HEK293T (cell line): ENCODE data around the gene PAGR1.

Experiments used
- CTCF ChIA-PET: fragments of 350-600 bp; formaldehyde crosslinking; extraction: SDS; loops from one replicate; lab custom pipeline; 2021; ENCODE audit warnings: antibody characterized with exemption, inconsistent platforms; lab: Yijun Ruan, JAX
- POLR2A ChIA-PET: fragments of 350-600 bp; formaldehyde crosslinking; extraction: SDS; loops from one replicate; lab custom pipeline; 2020; ENCODE audit warnings: antibody characterized with exemption, inconsistent platforms; lab: Yijun Ruan, JAX
- DNase-seq: peaks from one replicate; pipeline ENCODE4 v3.0.0; 2012; ENCODE audit warnings: mixed read lengths; ENCODE audit errors: extremely low spot score
- ARNT ChIP-seq: fragments of 450-650 bp; IDR thresholded peaks from 2 replicates; pipeline ENCODE4 v1.6.1; 2017; ENCODE audit warnings: mild to moderate bottlenecking
- BHLHE40 ChIP-seq: fragments of 450-650 bp; IDR thresholded peaks from 2 replicates; pipeline ENCODE4 v1.6.1; 2016; ENCODE audit warnings: mild to moderate bottlenecking, moderate library complexity, borderline replicate concordance
- CTBP1 ChIP-seq: fragments of 450-650 bp; IDR thresholded peaks from 2 replicates; pipeline ENCODE4 v1.6.1; 2016; ENCODE audit warnings: borderline replicate concordance
- ELF4 ChIP-seq: fragments of 450-650 bp; IDR thresholded peaks from 2 replicates; pipeline ENCODE4 v1.6.1; 2017; ENCODE audit warnings: antibody characterized with exemption
- FOXA1 ChIP-seq: fragments of 450-650 bp; IDR thresholded peaks from 2 replicates; pipeline ENCODE4 v1.6.1; 2016; ENCODE audit warnings: mild to moderate bottlenecking
- FOXK2 ChIP-seq: fragments of 450-650 bp; IDR thresholded peaks from 2 replicates; pipeline ENCODE4 v1.6.1; 2016; ENCODE audit warnings: mild to moderate bottlenecking
- FOXM1 ChIP-seq: fragments of 450-650 bp; IDR thresholded peaks from 2 replicates; pipeline ENCODE4 v1.6.1; 2017; ENCODE audit warnings: mild to moderate bottlenecking, borderline replicate concordance
- HDGF ChIP-seq: fragments of 450-650 bp; IDR thresholded peaks from 2 replicates; pipeline ENCODE4 v1.6.1; 2017; ENCODE audit warnings: antibody characterized with exemption, borderline replicate concordance
- L3MBTL2 ChIP-seq: fragments of 450-650 bp; conservative IDR thresholded peaks from 2 replicates; pipeline ENCODE4 v1.6.1; 2016; ENCODE audit warnings: mild to moderate bottlenecking
- LEF1 ChIP-seq: fragments of 450-650 bp; IDR thresholded peaks from 2 replicates; pipeline ENCODE4 v1.6.1; 2017; ENCODE audit warnings: mild to moderate bottlenecking, borderline replicate concordance
- NFRKB ChIP-seq: fragments of 450-650 bp; IDR thresholded peaks from 2 replicates; pipeline ENCODE4 v1.6.1; 2016; ENCODE audit warnings: mild to moderate bottlenecking, moderate library complexity
- SP1 ChIP-seq: fragments of 450-650 bp; IDR thresholded peaks from 2 replicates; pipeline ENCODE4 v1.6.1; 2017
- SUZ12 ChIP-seq: fragments of 450-650 bp; IDR thresholded peaks from 2 replicates; pipeline ENCODE4 v1.6.1; 2016; ENCODE audit warnings: mild to moderate bottlenecking
- TARDBP ChIP-seq: fragments of 450-650 bp; IDR thresholded peaks from 2 replicates; pipeline ENCODE4 v1.6.1; 2016
- ZNF384 ChIP-seq: fragments of 450-650 bp; IDR thresholded peaks from 2 replicates; pipeline ENCODE4 v1.6.1; 2016
- TF ChIP-seq, protein P1 (sequence below): fragments of 450-650 bp; IDR thresholded peaks from 2 replicates; pipeline ENCODE4 v1.6.1; 2016

Gene PAGR1

GRCh38 chr16:29857133-29857760, 41.3 kb downstream of the PAGR1 start:
- CTCF ChIA-PET, result interaction anchor here (2.3 kb wide), 1 partner anchor 9 kb away, joined by 10 read pairs; no protein-coding TSS in a partner anchor
- TF ChIP-seq NFRKB, result no peak
- TF ChIP-seq, protein P1, sequence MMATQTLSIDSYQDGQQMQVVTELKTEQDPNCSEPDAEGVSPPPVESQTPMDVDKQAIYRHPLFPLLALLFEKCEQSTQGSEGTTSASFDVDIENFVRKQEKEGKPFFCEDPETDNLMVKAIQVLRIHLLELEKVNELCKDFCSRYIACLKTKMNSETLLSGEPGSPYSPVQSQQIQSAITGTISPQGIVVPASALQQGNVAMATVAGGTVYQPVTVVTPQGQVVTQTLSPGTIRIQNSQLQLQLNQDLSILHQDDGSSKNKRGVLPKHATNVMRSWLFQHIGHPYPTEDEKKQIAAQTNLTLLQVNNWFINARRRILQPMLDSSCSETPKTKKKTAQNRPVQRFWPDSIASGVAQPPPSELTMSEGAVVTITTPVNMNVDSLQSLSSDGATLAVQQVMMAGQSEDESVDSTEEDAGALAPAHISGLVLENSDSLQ, result no peak
- no peak for DNase-seq
- POLR2A ChIA-PET, result interaction anchor here (2.1 kb wide), 1 partner anchor 40 kb away, joined by 6 read pairs; no protein-coding TSS in a partner anchor

DNA sequence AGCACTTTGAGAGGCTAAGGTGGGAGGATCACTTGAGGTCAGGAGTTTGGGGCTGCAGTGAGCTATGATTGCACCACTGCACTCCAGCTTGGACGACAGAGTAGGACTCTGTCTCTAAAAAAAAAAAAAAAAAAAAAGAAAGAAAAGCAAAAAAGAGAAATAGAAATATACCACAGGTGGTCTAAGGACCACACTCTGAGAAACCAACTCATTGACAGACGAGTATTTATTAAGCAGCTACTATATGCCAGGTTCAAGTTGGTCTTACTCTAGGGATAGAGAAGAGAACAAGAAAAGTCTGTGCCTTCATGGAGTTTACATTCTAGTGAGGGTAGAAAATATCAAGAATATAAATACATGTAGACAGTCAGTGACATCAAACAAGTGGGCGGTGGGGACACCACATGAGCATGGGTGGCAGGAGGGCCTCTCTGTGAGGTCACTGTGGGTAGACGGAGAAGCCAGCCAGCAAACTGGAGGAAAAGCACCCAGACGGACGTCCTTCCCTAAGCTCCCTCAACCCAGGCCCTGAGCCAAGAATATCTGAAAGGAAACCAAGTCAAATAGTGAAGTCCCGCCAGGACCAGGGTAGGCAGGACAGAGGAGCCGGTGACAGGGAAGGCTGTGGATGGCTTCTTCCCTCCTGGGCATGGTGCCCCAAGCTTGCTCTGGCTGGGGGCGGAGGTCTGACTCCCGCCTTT, 42.3 kb downstream of the PAGR1 start:
- POLR2A ChIA-PET, result interaction anchor here (0.9 kb wide), 1 partner anchor 30 kb away, joined by 3 read pairs; no protein-coding TSS in a partner anchor
- no peak for TF ChIP-seq LEF1
- no peak for TF ChIP-seq TARDBP
- TF ChIP-seq HDGF, result no peak
- TF ChIP-seq CTBP1, result no peak
- TF ChIP-seq L3MBTL2, result no peak
- no peak for TF ChIP-seq FOXK2
- no peak for TF ChIP-seq FOXA1
- TF ChIP-seq, protein P1, result no peak
- TF ChIP-seq FOXM1, result no peak
- no peak for TF ChIP-seq SUZ12
- TF ChIP-seq NFRKB, result no peak
- TF ChIP-seq ZNF384, result no peak
- no peak for TF ChIP-seq SP1
- no peak for TF ChIP-seq ELF4
- no peak for TF ChIP-seq ARNT
- CTCF ChIA-PET, result interaction anchor here (0.8 to 2.3 kb wide), 2 partner anchors 10 to 11 kb away, joined by 3 to 10 read pairs; no protein-coding TSS in a partner anchor

DNA sequence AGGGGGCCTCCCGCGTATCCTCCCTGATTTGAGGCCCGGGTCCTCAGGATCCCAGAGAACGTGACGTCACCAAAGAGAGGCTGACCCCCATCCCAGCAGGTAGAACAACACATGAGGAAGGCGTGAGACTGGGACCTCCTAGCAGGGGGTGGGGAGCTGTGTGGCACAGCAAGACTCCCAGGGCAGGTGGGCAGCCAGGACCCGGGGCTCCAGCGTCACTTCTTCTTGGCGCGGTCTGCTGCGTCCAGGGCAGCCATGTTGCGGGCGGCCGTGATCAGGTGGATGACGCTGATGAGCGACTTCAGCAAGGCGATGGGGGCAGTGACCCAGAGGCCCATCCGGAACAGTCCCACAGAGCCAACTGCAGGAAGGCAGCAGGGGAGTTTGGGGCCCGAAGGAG, 43.0 kb downstream of the PAGR1 start:
- TF ChIP-seq ARNT (no peak), FOXA1 (no peak), SUZ12 (no peak), CTBP1 (no peak), SP1 (no peak), L3MBTL2 (no peak)
- TF ChIP-seq, protein P1, result no peak
- ChIA-PET CTCF (interaction anchor here (0.7 to 1.0 kb wide), 3 partner anchors 11 to 147 kb away, joined by 3 to 4 read pairs (median 4); no protein-coding TSS in a partner anchor), POLR2A (interaction anchor here (0.9 kb wide), 1 partner anchor 31 kb away, joined by 3 read pairs; no protein-coding TSS in a partner anchor)
- DNase-seq, result no peak

More for the DNA sequence above, 42.3 kb downstream of the PAGR1 start:
- DNase-seq, result no peak

DNA sequence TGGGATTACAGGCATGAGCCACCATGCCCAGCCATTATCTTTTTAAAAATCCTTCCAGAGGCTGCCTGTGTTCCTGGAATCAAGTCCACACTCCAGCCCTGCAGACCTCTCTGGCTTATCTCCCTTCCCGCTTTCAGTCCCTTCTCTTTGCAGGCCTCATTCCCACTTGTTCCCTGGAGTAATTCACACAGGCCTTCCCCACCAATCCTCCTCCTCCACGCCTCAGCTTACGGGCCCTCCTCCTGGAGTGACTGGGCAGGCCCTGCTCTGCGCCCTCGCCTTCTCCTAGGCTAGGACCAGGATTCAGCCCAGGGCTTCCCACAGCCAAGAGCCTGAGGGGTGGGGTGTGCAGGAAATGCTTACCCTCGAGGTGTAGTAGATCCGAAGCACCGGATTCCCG, 44.3 kb downstream of the PAGR1 start:
- TF ChIP-seq SUZ12 (no peak), BHLHE40 (no peak), LEF1 (no peak), L3MBTL2 (no peak), FOXK2 (no peak)
- POLR2A ChIA-PET, result no interaction called here
- CTCF ChIA-PET, result interaction anchor here (2.2 kb wide), 1 partner anchor 11 kb away, joined by 9 read pairs; no protein-coding TSS in a partner anchor
- no peak for DNase-seq

DNA sequence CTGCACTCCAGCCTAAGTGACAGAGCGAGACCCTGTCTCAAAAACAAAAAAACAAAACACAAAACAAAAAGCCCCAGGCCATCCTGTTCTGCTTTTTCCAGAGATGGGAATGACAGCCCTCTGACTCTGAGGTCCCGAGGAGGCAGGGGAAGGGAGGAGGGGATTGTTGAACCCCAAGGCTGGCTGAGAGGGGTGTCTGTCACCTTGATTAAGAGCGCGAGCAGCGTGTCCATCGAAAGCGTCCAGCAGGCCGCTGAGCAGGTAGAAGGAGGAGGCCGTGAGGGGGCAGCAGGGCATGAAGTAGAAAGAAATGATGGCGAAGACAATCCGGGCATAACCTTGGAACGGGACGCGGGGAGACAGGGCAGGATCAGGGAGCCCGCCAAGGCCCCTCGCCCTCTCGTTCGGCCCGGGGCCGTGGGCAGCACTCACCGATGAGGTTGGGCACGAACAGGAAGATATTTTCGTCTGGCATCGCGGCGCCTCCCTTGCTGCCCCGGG, 46.5 kb downstream of the PAGR1 start:
- POLR2A ChIA-PET, result interaction anchor here (1.0 to 2.5 kb wide), 6 partner anchors 14 to 133 kb away, joined by 3 to 8 read pairs (median 4); partner anchors contain the start of genes HIRIP3 and KCTD13
- TF ChIP-seq ZNF384 (no peak), SUZ12 (no peak), ARNT (no peak), BHLHE40 (no peak), ELF4 (no peak), FOXK2 (no peak), FOXA1 (no peak), FOXM1 (no peak)
- TF ChIP-seq, protein P1, result no peak
- DNase-seq, result no peak
- CTCF ChIA-PET, result interaction anchor here (2.2 kb wide), 1 partner anchor 14 kb away, joined by 9 read pairs; no protein-coding TSS in a partner anchor
